A673 (cell line): ENCODE results near the gene NAGA.

Experiments
- EZH2 ChIP-seq: fragments of 200-600 bp; sonication (generic); IDR thresholded peaks from 2 replicates; pipeline ENCODE4 v1.6.1; 2017; ENCODE audit warnings: borderline replicate concordance, low read depth, mild to moderate bottlenecking, mixed read lengths, antibody characterized with exemption, low read length; ENCODE audit not compliant: poor library complexity, severe bottlenecking
- TF ChIP-seq, protein P1 (sequence below): fragments of 300-800, 200-600 bp; sonication (generic); conservative IDR thresholded peaks from 2 replicates; pipeline ENCODE4 v1.5.1; 2017; ENCODE audit warnings: low read depth, mild to moderate bottlenecking, antibody characterized with exemption, low read length, moderate library complexity, mixed read lengths

DNA sequence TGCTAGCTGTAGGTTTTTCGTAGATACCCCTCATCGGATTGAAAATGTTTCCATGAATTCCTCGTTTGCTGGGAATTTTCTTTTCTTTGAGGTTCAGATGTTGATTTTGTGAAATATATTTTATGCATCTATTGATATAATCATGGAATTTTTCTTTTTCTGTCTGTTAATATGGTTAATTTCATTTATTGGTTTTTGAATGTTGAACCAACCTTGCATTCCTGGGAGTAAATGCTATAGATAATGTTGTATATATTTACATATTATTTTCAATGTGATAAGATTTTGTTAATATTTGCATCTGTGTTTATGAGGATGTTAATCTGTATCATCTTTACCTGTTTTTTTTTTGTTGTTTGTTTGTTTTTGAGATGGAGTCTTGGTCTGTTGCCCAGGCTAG lies 30.6 kb upstream of the NAGA start:
- TF ChIP-seq, protein P1, sequence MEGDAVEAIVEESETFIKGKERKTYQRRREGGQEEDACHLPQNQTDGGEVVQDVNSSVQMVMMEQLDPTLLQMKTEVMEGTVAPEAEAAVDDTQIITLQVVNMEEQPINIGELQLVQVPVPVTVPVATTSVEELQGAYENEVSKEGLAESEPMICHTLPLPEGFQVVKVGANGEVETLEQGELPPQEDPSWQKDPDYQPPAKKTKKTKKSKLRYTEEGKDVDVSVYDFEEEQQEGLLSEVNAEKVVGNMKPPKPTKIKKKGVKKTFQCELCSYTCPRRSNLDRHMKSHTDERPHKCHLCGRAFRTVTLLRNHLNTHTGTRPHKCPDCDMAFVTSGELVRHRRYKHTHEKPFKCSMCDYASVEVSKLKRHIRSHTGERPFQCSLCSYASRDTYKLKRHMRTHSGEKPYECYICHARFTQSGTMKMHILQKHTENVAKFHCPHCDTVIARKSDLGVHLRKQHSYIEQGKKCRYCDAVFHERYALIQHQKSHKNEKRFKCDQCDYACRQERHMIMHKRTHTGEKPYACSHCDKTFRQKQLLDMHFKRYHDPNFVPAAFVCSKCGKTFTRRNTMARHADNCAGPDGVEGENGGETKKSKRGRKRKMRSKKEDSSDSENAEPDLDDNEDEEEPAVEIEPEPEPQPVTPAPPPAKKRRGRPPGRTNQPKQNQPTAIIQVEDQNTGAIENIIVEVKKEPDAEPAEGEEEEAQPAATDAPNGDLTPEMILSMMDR, result no peak
- TF ChIP-seq EZH2, result no peak
